Measurements from ENCODE around the gene SCLY.
"Not testable (repeated sequence)": the region's sequence is repeated elsewhere in the genome, so short reads cannot be mapped to it uniquely, and the experiment has no call there.

Gene SCLY

DNA sequence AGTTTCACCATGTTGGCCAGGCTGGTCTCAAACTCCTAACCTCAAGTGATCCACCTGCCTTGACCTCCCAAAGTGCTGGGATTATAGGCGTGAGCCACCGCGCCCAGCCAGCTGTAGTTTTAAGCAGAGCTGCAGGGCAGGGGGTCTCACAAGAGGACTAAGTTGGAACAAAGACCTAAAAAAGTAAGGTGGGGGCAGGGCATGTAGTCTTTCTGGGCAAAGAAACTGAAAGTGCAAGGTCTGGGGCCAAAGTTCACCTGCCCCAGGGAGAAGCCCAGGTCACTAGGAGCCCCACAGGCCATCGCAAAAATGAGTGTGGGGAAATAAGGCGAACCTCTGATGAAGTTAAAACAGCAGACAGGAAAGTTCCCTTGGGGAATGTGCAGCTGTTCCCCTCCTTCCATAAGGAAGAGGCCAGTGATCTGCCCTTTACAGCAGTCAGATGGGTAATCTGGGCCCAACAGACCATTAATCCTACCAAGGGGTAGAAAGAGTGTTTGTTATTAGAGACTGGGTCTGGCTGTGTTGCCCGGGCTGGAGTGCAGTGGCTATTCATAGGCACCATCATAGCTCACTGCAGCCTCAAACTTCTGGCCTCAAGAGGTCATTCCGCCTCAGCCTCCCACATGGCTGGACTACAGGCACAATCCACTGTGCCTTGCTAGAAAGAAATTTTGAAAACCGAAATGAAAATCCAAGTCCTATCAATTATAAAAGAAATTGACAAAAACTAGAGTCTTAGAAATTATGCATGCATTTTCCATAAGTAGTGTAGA lies 2.8 kb downstream of the SCLY start:
- Histone ChIP-seq H3K4me3 (no peak overlapping the region), H3K27ac (no peak overlapping the region)
- no peak for DNase-seq (ENCODE audit: low spot score)
- TF ChIP-seq, protein P1, sequence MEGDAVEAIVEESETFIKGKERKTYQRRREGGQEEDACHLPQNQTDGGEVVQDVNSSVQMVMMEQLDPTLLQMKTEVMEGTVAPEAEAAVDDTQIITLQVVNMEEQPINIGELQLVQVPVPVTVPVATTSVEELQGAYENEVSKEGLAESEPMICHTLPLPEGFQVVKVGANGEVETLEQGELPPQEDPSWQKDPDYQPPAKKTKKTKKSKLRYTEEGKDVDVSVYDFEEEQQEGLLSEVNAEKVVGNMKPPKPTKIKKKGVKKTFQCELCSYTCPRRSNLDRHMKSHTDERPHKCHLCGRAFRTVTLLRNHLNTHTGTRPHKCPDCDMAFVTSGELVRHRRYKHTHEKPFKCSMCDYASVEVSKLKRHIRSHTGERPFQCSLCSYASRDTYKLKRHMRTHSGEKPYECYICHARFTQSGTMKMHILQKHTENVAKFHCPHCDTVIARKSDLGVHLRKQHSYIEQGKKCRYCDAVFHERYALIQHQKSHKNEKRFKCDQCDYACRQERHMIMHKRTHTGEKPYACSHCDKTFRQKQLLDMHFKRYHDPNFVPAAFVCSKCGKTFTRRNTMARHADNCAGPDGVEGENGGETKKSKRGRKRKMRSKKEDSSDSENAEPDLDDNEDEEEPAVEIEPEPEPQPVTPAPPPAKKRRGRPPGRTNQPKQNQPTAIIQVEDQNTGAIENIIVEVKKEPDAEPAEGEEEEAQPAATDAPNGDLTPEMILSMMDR (IDR thresholded peaks at IDR 0.05) = no peak

DNA sequence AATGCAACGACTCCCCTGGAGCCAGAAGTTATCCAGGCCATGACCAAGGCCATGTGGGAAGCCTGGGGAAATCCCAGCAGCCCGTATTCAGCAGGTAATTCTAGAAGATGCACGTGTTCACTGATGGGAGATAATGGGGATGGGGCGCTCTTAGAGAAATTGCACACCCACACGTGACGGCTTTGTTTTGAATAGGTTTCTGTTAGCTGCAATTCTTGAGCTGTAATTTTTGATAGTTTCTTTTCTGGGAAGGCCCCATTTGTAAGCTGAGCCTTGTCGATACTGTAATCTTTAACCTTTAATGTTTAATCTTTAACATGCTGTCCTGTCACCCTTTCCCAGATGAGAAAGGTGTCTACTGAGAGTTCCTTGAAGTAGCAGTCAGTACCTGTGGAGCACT lies 3.6 kb downstream of the SCLY start:
- Histone ChIP-seq H3K27ac (no peak overlapping the region), H3K4me3 (no peak overlapping the region)
- TF ChIP-seq, protein P1 (IDR thresholded peaks at IDR 0.05) = no peak
- DNase-seq (ENCODE audit: low spot score) = no peak

DNA sequence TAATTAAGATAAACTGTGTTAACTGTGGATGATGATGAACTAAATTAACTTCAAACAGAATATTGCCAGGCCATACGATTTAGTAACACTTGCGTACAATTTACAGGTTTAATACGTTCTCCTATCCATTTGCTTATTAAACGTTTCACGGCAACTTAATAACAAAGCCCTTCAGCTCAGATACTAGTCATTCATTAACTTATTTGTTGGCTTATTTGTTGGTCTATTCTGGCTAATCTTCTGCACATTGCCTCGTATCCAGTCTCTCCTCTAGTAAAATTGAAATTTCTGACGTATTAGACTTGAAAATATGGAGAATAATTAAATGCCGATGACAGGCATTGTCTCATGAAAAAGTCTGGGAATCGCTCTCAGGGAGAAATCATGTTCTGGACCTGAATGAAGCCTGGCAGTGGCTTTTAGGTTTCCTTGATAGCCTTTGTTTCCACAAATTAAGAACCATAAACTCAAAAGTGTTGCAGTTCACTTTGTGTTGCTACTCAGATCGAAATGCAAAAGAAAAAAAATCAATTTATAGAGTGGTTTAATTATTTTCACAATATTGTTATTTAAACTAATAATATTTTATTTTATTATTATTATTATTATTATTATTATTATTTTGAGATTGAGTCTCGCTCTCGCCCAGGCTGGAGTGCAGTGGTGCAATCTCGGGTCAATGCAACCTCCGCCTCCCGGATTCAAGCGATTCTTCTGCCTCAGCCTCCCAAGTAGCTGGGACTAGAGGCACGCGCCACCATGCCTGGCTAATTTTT lies 4.5 kb downstream of the SCLY start:
- DNase-seq (ENCODE audit: low spot score) = no peak
- Histone ChIP-seq H3K4me3 (no peak overlapping the region), H3K27ac (no peak overlapping the region)
- TF ChIP-seq, protein P1 (IDR thresholded peaks at IDR 0.05) = no peak

DNA sequence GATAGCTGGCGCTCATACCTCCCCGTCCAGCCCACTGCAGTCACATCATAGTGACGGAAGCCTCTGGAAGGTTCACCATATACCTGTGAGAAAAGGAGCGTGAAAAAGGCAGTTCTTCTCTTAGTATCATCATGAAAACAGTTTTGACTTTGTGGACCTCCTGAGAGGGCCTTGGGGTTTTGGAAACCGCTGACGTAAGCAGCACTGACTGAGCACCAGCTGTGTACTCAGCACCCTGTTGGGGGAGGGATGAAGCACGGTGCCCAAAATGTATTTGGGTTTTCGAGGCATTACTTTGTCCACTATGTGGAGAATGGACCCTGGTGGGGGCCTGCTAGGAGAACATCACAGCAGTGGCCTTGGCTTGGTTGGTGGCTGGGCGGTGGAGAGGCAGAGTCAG lies 5.4 kb downstream of the SCLY start:
- TF ChIP-seq, protein P1 (IDR thresholded peaks at IDR 0.05) = no peak
- H3K27ac ChIP-seq = no peak overlapping the region
- no peak overlapping the region for H3K4me3 ChIP-seq
- no peak for DNase-seq (ENCODE audit: low spot score)

DNA sequence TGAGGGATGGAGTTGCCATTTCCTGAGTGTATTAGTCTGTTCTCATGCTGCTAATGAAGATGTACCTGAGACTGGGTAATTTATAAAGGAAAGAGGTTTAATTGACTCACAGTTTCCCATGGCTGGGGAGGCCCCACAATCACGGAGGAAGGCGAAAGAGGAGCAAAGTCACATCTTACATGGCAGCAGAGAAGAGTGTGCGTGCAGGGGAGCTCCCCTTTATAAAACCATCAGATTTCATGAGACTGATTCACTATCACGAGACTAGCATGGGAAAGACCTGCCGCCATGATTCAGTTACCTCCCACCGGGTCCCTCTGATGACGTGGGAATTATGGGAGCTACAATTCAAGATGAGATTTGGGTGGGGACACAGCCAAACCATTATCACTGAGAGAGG lies 5.9 kb downstream of the SCLY start:
- not testable (repeated sequence) for H3K27ac ChIP-seq; H3K4me3 ChIP-seq; DNase-seq (ENCODE audit: low spot score)

DNA sequence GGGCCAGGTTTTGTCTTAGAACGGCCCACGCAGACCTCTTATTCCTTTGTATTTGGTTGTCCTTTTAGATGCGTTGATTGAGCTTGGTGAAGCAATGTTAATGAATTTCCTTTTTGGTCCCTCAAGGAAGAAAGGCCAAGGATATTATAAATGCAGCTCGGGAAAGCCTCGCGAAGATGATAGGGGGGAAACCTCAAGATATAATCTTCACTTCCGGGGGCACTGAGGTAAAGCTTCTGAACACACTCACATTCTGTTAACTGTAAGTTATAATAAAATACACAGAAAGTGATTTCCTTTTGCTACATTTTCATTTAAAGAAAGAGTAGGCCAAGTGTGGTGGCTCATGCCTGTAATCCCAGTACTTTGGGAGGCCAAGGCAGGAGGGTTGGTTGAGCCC lies 7.1 kb downstream of the SCLY start:
- Histone ChIP-seq H3K4me3 (no peak overlapping the region), H3K27ac (no peak overlapping the region)
- no peak for DNase-seq (ENCODE audit: low spot score)
- TF ChIP-seq, protein P1 (IDR thresholded peaks at IDR 0.05) = no peak

DNA sequence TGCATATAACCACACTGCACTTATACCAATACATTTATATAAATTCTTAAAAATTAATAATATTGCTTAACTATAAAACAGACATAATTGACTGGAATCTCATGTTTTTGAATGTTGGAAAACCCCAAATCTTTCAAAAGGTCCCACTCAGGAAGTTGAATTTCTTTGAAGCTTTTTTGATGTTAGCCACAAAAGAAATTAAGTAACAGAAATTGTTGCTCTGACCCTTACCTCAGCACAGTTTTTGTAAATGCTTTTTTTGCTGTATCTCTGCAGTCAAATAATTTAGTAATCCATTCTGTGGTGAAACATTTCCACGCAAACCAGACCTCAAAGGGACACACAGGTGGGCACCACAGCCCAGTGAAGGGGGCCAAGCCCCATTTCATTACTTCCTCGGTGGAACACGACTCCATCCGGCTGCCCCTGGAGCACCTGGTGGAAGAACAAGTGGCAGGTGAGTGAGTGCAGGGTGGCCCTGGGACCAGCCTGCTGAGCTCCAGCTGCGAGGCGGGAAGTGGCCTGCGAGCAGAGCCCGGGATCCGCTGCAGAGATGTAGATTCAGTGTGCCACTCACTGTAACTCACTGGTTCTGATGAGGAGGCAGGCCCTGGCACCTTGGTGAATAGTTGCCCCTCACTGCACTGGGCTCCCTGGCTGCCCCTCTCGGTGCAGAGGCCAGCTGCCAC lies 8.4 kb downstream of the SCLY start:
- Histone ChIP-seq H3K4me3 (no peak overlapping the region), H3K27ac (no peak overlapping the region)
- TF ChIP-seq, protein P1 (IDR thresholded peaks at IDR 0.05) = no peak
- DNase-seq (ENCODE audit: low spot score) = no peak

Measured in coronary artery (tissue), 2 donors.